Measurements from ENCODE around the gene RASD1. TPM values are rescaled to one million over a fixed set of nuclear protein-coding genes. Genes with fewer than 3 reads are reported as not detected.
A peak's percentile ranks its signal among the peaks of the same experiment; 100 is the strongest.

Gene RASD1
- total RNA-seq, 4 donors from 2014 or later: 1.1 to 8.4 (median 4.3) TPM

DNA sequence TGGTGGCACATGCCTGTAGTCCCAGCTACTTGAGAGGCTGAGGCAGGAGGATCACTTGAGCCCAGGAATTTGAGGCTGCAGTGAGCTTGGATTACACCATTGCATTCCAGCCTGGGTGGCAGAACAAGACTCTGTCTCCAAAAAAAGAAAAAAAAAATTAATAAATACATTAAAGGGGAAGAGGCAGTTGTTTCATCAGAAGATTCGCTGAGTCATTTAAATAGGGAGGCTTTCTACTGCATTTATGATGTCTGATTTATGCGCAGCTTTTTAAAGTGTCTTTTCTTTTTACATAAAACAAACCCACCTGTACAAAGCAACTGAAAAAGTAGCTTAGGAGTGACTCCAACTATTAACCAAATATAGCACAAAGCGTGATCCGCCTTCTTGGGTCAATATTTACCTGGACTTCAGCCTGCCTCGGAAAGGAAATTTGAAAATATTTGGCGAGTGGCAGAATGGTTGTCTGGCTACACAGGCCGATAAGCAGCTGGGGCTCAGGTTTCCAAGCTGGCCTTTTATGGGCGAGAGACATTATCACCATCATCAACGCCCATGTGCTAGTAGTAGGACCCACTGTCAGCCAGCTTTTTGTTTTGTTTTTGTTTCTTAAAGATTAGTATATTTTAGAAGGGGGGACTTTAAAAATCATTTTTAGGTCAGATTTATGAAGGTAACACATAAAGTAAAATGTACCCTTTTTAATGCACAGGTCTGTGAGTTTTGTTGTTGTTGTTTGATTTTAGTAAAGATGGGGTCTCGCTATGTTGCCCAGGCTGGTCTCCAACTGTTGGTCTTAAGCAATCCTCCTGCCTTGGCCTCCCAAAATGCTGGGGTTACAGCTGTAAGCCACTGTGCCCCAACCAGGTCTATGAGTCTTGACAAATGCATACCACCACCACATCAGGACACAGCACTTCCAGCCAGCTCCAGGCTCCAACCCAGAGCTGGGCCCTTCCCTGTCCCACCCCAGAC lies 42.5 kb upstream of the RASD1 start:
- TF ChIP-seq POLR2A (IDR thresholded peaks at IDR 0.05) (no peak), CTCF (IDR thresholded peaks at IDR 0.05) (no peak)
- H3K4me1 ChIP-seq: peaks cover 0 to 25% (median 0%) of the 10 kb centered on the region in 3 donors
- intact Hi-C loops (cut with DNase I): no loop called here
- no peaks in the 10 kb centered on the region for H3K27me3 ChIP-seq
- H3K9me3 ChIP-seq: no peaks in the 10 kb centered on the region
- 41 to 51% methylated on average over 10 of the region's 10 CpGs for WGBS, 2 donors
- no peak for DNase-seq
- no peak overlapping the region for H3K4me3 ChIP-seq
- H3K36me3 ChIP-seq: no peaks in the 10 kb centered on the region
- H3K27ac ChIP-seq: peak overlapping the region in 1 of 4 donors; percentile 9

GRCh38 chr17:17537311-17538099 lies 41.3 kb upstream of the RASD1 start:
- TF ChIP-seq CTCF (IDR thresholded peaks at IDR 0.05): no peak
- TF ChIP-seq POLR2A (IDR thresholded peaks at IDR 0.05): no peak
- Histone ChIP-seq H3K27me3 (no peaks in the 10 kb centered on the region), H3K27ac (no peak overlapping the region), H3K9me3 (no peaks in the 10 kb centered on the region), H3K4me1 (peaks cover 0 to 25% (median 0%) of the 10 kb centered on the region in 3 donors), H3K4me3 (no peak overlapping the region), H3K36me3 (no peaks in the 10 kb centered on the region)
- intact Hi-C loops (cut with DNase I): no loop called here
- DNase-seq: no peak
- WGBS, 2 donors: 60 to 77% methylated on average over 1 to 12 of the region's 15 CpGs

- no peak overlapping the region for H3K4me3 ChIP-seq
- no peaks in the 10 kb centered on the region for H3K9me3 ChIP-seq
- peaks cover 0 to 22% (median 0%) of the 10 kb centered on the region in 3 donors for H3K4me1 ChIP-seq
- TF ChIP-seq CTCF (IDR thresholded peaks at IDR 0.05) (no peak), POLR2A (IDR thresholded peaks at IDR 0.05) (no peak)
- H3K27me3 ChIP-seq: no peaks in the 10 kb centered on the region
- intact Hi-C loops (cut with DNase I): no loop called here
- DNase-seq: no peak
- H3K36me3 ChIP-seq: no peaks in the 10 kb centered on the region
- 90 to 93% methylated on average over 2 to 6 of the region's 15 CpGs for whole genome bisulfite sequencing, 2 donors
- no peak overlapping the region for H3K27ac ChIP-seq
Measured at GRCh38 chr17:17536702-17537101, 40.5 kb upstream of the RASD1 start.

- Histone ChIP-seq H3K27me3 (no peaks in the 10 kb centered on the region), H3K27ac (no peak overlapping the region), H3K4me1 (peaks cover 0 to 14% (median 0%) of the 10 kb centered on the region in 3 donors), H3K36me3 (no peaks in the 10 kb centered on the region), H3K4me3 (no peak overlapping the region), H3K9me3 (no peaks in the 10 kb centered on the region)
- no peak for DNase-seq
- intact Hi-C loops (cut with DNase I): no loop called here
- 86 to 90% methylated on average over 1 to 4 of the region's 7 CpGs for WGBS, 2 donors
- TF ChIP-seq POLR2A (IDR thresholded peaks at IDR 0.05) (no peak), CTCF (IDR thresholded peaks at IDR 0.05) (no peak)
Measured at GRCh38 chr17:17535957-17536356, 39.8 kb upstream of the RASD1 start.
